Epithelial cell of esophagus (primary cell): ENCODE data around the gene SRPX2.

ENCODE experiments used
- DNase-seq: peaks from one replicate; pipeline ENCODE4 v3.0.0; 2010; ENCODE audit warnings: low read depth
- H3K4me3 ChIP-seq: 2 replicates; pipeline ENCODE4 v1.5.1; 2011; ENCODE audit warnings: mild to moderate bottlenecking, low read length, control low read depth
- TF ChIP-seq, protein P1 (sequence below): IDR thresholded peaks from 2 replicates; pipeline ENCODE4 v1.5.1; 2011; ENCODE audit warnings: low read depth, mild to moderate bottlenecking, low read length, control low read depth, inconsistent platforms; ENCODE audit not compliant: insufficient read depth; ENCODE audit errors: missing control alignments

Gene SRPX2

DNA sequence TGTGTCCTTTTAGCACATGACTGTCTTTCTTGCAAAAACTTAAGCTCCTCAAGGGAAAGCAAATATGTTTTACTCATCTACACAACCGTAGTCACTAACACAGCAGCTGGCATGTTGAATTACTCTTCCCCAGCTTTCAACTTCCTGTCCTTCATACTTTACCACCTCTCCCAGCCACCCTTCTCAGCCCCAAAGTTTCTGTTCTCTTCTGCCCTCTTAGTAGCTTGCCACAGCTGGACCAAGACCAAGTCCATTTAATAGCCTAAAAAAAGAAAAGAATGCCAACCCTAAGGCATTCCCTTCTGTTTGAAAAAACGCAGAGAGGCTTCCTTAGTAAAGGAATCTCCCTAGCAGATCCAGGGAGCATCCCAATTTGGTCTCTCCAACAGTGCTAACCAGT is 36.8 kb downstream of the SRPX2 start:
- H3K4me3 ChIP-seq: no peak overlapping the region
- no peak for DNase-seq
- TF ChIP-seq, protein P1, sequence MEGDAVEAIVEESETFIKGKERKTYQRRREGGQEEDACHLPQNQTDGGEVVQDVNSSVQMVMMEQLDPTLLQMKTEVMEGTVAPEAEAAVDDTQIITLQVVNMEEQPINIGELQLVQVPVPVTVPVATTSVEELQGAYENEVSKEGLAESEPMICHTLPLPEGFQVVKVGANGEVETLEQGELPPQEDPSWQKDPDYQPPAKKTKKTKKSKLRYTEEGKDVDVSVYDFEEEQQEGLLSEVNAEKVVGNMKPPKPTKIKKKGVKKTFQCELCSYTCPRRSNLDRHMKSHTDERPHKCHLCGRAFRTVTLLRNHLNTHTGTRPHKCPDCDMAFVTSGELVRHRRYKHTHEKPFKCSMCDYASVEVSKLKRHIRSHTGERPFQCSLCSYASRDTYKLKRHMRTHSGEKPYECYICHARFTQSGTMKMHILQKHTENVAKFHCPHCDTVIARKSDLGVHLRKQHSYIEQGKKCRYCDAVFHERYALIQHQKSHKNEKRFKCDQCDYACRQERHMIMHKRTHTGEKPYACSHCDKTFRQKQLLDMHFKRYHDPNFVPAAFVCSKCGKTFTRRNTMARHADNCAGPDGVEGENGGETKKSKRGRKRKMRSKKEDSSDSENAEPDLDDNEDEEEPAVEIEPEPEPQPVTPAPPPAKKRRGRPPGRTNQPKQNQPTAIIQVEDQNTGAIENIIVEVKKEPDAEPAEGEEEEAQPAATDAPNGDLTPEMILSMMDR: no peak

DNA sequence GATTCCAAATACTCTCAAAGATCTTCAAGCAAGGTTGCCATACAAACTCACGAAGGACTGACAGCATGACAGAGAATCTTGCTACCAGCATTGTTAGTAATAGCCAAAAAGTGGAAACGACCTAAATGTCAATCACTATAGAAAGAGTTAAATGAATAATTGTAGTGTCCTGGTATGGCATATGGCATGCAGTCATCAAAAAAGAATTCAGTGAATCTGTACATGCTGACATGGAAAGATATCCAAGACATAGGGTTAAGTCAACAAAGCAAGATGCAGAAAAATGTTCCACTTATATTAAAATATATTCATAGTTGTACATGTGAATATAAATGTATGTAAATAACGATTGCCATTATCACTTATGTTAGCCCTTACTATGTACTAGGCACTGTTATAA is 37.6 kb downstream of the SRPX2 start:
- TF ChIP-seq, protein P1: no peak
- no peak overlapping the region for H3K4me3 ChIP-seq
- DNase-seq: no peak

DNA sequence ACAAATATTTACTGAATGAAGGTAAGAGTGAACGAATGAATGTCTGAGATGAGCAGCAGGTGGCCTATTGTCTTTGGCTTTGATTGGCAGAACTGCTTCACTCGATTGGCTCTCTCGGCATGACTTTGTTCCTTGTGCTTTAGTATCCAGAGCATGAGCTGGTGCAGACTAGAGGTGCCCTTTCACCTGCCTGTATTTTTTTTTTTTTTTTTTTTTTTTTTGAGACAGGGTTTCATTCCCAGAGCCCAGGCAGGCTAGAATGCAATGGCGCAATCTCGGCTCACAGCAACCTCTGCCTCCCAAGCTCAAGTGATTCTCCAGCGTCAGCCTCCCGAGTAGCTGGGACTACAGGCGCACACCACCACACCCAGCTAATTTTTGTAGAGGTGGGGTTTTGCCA is 38.9 kb downstream of the SRPX2 start:
- TF ChIP-seq, protein P1: no peak
- H3K4me3 ChIP-seq: no peak overlapping the region
- DNase-seq: no peak

- TF ChIP-seq, protein P1: peak; percentile 84
- H3K4me3 ChIP-seq: no peak overlapping the region
- DNase-seq: peak; percentile 67
Measured at GRCh38 chrX:100685284-100685996, 41.4 kb downstream of the SRPX2 start.

GRCh38 chrX:100685997-100686305 is 42.0 kb downstream of the SRPX2 start:
- DNase-seq: no peak
- H3K4me3 ChIP-seq: no peak overlapping the region
- TF ChIP-seq, protein P1: no peak

DNA sequence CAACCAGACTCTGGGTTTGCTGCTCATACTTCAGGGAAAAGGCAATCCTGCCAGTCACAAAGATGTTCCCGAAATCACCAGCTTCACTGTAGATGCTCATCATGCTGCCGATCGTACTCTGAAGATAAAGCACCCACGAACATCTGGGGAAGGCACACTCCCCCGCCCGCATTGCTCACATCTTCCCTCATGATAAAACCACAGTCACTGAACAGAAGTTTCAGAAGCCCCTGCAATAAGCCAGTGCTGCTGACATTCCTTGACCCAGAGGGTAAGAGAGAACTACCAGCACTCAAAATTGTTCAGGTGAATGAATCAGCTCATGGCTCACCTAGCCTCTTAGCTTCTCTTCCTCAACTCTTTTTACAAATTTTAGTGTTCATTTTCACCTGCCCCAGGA is 43.1 kb downstream of the SRPX2 start:
- H3K4me3 ChIP-seq: no peak overlapping the region
- TF ChIP-seq, protein P1: no peak
- no peak for DNase-seq

DNA sequence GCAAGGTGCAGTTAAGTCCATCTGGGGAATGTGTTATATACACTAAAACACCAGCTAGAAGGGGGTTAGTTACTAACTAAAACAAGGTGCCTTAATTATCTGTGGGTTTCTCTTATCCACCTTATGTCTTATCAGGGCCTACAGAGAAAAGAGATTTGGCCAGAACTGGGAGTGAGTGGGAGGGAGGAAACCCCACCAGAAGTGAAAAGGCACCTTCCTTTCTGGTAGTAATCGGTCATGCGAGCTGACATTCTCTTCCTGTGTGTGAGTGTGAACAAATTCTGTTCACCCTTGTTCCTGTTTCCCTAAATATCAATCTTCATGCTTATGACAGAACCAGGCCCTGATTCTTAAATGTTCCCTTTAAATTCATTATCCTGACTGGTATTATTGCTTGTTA is 43.5 kb downstream of the SRPX2 start:
- TF ChIP-seq, protein P1: no peak
- no peak overlapping the region for H3K4me3 ChIP-seq
- no peak for DNase-seq
